HG03095 (cell line): ENCODE measurements around the gene CYP26A1.
"Not testable (repeated sequence)": the region's sequence is repeated elsewhere in the genome, so short reads cannot be mapped to it uniquely, and the experiment has no call there.

Experiments used
- ATAC-seq: cut with Tn5 transposase; IDR thresholded peaks from one replicate; pipeline ENCODE4 v1.9.1; 2021; ENCODE audit warnings: moderate library complexity; ENCODE audit not compliant: unreplicated experiment

CYP26A1 gene

DNA sequence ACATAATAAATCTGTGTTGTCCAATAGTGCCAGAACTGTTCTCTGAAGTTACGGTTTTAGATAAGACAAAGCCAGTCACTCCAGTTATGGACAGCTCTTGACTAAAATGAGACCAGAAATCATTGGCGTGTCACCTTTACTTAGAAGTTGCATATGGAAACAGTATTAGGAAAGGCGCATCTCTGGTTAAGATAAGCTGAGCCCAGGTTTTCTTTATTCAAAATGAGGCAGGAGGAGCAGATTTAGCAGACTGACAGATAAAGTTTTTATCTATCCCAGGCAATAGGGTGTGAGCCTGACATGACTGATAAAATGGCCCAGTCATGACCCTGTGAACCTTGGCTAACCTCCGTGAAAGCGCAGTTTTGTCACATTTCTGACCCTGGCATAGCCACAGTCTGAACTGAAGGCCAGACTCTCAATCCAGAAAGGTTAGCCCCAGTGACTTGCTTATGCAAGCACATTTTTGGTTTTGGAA is 4.2 kb downstream of the CYP26A1 start:
- no peak for ATAC-seq

GRCh38 chr10:93079663-93080349 is 6.1 kb downstream of the CYP26A1 start:
- no peak for ATAC-seq

DNA sequence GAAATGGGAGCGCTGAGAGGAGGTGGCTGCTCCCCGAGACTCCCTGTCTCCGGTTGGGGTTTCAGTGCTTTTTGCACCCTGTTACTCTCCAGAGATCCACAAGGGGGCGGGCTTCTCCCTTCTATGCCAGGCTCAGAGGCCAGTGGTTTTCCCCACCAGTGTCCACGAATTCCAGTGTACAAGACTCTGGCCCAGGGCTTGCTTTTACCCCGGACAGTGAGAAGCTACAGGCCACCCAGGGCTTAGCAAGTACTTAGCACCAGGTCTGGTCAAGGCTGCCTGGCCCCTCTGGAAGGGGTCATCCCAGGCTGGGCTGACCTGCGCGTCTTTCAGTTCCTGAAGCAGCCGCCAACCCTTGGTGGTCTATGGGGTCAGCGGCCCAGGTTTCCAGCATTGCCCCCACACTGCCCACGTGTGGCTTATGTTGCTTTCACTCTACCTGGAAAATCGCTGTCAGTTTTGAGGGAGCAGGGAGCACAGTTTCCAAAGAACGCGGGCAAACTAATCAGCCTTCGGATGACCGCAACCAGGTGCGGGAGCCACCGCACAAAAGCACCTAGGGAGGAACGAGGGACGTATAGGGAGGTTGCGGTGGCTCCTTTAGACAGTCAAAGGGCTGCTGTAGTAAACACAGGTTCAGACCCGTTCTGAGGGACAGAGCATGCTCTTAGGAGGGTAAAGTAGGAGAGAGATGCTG is 6.8 kb downstream of the CYP26A1 start:
- ATAC-seq: no peak

DNA sequence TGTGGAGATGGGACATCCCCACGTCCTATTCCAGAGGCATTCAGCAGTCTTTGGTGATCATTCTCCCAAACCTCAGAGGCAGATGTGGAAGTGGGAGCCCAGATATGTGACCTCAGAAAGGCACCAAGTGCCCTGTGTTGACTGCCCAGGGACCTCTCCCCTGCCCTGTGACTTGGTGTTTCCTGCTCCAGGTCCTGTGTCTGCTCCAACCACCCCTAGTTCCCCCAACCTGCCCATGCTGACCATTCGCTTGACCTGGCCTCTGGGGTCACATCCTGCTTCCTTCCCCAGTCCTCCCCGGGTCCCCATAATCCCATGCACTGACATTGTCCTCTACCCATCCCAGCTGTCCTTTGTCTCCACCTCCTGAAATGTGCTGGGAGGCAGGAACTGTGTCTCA is 7.6 kb downstream of the CYP26A1 start:
- no peak for ATAC-seq

- no peak for ATAC-seq
Observed at GRCh38 chr10:93081834-93082233, 8.1 kb downstream of the CYP26A1 start.

GRCh38 chr10:93083743-93084539 is 10.2 kb downstream of the CYP26A1 start:
- ATAC-seq: no peak

DNA sequence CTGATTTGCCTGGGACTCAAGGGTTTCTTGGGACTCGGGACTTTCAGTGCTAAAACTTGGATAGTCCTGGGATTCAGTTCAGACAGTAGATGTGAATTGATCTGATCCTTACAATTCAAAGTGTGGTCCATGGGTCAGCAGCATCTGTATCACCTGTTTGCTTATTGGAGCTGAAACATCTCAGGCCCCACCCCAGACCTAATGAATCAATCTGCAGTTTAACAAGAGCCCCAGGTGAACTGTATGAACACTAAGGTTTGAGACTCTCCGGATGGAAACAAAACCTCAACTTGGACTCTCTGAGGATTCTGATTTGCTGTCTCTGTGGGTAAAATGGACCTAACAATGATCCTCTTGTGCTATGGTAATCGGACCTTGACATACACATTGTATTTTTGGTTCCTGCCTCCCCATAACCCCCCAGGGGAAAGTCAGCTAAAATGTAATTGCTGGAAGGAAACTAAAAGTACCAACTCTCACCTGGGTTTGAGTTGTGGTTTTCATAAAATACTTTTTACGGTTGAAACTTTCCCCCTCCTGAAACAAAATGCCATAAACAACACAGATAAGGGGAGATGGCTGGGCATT is 11.7 kb downstream of the CYP26A1 start:
- no peak for ATAC-seq

DNA sequence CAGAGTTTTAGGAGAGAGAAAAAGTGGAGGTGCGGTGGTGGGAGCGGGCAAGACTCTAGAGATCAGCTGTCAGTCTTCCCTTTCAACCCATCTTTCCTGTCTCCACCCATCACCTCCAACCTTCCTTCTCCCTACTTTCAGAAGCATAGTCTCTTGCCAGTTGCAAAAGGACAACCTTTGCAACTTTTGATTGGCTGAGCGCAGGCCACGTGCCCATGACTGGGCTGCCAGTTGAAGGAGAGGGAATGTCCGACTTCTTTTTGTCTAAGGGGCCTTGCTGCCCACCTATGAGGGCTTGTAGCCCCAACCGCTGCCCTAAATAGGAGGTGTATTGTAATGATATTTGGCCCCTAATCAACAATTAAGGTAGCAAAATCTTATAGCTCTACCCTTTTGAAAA is 12.6 kb downstream of the CYP26A1 start:
- no peak for ATAC-seq

DNA sequence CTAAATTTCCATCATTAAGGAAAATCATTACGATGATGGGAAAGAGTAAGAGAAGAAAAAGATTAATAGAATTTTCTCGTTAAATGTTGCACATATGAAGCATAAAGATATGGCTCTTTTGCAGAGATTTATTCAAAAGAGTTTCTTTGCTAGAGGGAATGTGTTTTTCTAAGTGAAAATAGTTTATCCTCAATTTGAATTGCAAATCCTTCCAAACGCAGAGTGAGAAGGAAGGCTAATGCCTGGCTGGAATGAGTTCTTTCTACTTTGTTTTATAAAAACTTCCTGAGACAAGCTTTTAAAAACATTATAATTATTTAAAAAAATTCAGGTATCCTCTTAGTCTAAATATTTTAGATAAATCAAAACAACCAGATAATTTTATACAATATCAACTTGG is 14.2 kb downstream of the CYP26A1 start:
- ATAC-seq: no peak

DNA sequence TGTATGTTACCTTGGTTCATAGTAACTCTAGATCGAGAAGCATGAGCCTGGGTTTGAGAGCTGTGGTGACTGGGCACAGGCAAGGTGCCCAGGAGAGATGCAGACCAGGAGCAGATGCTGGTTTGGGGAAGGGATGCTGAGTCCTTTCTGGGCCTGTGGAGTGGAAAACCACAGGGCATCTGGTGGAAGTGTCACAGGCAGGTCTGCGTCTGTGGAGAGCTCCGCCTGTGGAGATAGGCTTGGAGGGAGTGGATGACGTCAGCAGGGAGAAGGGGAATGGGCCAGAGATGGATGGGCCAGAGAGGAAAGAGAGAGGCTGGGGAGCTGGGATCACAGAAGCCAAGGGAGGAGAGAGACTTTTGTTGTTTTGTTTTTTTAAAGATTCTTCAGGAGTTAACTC is 14.8 kb downstream of the CYP26A1 start:
- ATAC-seq: no peak

GRCh38 chr10:93090619-93091018 is 16.9 kb downstream of the CYP26A1 start:
- no peak for ATAC-seq

- ATAC-seq: no peak
Observed at GRCh38 chr10:93091960-93092359, 18.3 kb downstream of the CYP26A1 start.

DNA sequence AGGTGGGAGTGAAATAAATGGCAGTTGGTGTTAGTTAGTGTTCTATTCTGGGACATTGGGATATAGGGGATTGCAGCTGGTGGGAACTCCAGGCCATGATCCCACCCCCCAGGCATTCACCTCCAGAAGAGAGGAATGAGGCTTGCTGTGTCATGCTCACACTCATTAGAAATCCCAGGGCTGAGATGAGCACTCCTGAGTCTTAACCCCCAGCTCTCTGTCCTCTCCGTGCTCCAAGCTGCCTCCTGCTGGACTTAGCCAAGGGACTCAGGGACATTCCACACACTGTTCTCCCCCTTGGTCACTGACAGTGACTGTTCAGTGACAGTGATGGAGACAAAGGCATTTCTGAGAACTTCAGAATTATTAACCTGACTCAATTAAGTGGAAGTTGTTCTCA is 21.5 kb downstream of the CYP26A1 start:
- no peak for ATAC-seq

DNA sequence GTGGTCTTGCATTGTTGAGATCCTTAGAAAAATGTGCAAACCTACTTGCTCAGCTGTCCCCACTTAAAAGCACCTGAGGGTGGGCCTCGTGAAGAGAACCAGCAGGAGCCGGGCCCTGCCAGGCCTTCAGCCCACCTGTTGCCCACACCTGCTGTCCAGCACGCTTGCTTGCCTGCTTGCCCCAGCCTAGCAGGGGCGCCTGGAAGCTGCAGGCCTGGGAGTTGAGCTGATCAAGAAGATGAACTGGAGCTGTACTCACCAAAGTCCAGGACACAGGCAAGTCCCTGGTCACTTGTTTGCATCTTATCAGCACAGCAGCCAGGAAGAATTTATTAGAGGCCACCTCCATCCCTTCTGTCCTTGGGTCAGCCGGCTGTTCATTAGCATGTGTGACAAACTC is 23.2 kb downstream of the CYP26A1 start:
- no peak for ATAC-seq

DNA sequence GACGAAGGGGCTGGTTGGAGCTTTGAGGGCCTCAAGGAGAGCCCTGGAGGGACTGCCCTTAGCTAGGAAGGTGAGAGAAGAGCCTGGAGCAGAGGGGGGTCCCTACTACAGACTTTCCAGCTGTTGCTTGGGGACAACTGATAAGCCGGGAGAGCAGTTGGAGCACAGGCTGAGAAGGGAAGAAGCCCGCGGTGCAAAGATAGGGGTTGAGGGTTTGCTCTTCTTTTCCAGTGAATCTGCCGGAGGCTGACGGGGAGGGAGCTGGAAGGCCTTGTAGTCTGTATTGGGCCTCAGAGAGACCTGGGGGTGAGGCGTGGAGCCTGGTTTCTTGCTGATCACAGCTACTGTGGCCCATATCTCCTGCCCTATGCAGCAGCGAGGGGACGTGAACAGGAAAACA is 23.7 kb downstream of the CYP26A1 start:
- no peak for ATAC-seq

DNA sequence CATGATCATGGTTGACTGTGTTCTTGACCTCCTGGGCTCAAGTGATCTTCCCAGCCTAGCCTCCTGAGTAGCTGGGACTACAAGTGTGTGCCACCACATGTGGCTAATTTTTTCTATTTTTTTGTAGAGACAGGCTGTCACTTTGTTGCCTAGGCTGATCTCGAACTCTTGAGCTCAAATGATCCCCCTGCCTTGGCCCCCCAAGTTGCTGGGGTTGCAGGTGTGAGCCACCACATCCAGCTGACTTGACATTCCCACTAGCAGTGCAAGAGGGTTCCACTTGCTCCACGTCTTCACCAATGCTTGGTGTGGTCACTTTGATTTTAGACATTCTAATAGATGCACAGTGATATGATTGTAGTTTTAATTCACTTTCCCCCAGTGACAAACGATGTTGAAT is 25.1 kb downstream of the CYP26A1 start:
- ATAC-seq: no peak

DNA sequence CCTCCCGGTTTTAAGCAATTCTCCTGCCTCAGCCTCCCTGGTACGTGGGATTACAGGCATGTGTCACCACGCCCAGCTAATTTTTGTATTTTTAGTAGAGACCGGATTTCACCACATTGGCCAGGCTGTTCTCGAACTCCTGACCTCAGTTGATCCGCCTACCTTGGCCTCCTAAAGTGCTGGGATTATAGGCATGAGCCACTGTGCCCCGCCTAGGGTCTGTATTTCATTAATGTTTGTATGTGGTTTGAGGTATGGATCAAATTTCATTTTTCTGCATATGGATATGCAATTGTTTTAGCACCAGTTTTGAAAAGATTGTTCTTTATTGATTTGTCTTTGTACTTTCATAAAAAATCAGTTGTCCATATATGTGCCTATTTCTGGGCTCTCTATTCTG is 26.0 kb downstream of the CYP26A1 start:
- no peak for ATAC-seq

- not testable (repeated sequence) for ATAC-seq
Observed at GRCh38 chr10:93101148-93101547, 27.5 kb downstream of the CYP26A1 start.

DNA sequence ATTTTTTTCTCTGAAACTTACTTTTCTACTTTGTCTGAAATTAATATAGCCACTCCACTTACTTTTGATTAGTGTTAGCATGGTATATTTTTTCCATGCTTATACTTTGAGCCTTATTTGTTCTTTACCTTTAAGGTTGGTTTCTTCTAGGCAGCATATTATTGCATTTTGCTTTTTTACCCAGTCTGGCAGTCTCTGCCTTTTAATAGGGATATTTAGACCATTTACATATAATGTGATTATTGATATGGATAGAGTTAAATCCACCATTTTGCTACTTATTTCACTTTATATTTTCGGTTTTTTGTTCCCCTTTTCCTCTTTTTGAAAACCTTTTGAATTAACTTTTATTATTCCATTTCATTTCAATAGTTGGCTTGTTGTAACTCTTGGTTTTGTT is 30.3 kb downstream of the CYP26A1 start:
- ATAC-seq: no peak

DNA sequence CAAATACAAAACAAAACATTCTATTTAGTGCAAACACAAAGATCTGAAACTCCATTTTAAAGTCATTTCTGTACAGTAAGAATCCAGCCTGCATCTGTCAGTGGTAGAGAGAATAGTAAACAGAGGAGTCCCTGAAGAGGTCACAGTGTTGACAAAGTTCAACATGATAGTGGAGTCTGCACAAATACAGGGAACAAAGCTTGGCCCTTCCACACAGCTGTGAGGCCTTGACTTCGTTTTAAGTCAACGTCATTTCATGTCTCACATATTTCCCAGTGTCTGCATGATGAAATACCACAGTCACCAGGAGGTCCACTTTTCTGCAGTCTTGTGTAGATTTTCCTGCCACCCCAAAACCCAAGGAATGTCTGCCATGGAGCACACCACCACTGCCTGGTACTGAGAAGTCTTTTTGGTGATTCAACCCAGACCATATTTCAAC is 33.0 kb downstream of the CYP26A1 start:
- ATAC-seq: no peak

DNA sequence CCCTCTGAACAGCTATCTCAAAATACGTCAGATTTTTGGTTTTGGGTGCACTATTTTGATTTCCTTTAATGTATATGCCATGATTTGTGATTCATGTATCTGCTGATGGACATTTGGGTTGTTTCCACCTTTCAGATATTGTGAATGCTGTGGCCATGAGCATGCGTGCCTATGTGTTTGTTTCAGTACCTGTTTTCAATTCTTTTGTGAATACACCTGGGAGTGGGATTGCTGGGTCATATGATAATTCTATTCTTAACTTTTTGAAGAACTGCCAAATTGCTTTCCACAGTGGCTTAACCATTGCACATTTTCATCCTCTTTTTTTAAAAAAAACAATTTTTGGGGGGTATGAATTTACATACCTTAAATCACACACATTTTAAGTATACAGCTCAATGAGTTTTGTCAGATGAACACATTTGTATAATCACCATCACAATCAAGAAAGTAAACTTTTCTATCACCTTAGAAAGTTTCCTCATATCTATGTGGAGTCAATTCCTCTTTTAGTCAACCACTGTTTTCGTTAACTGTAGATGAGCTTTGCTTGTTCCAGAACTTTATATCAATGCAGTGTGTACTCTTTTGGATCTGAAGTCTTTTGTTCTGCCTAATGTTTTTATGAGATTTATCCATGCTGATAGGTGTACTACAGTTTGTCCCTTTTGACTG is 36.9 kb downstream of the CYP26A1 start:
- peak; percentile 71 for ATAC-seq
